ENCODE data around the gene SZT2.

Gene SZT2

GRCh38 chr1:43358746-43359693 is 30.7 kb upstream of the SZT2 start, which contains the start of gene CDC20:
Gene CDC20, plus strand, starts transcription at chr1:43358981. Its CDS starts 235 bp downstream, at chr1:43359216.
- peak within 1 kb of the TSS; percentile 70 for H2BK5ac ChIP-seq (ENCODE audit: low read depth, low read length, poor library complexity)
- H2BK120ac ChIP-seq (ENCODE audit: insufficient read depth, low read length, poor library complexity): peak within 1 kb of the TSS; percentile 77
- peak within 1 kb of the TSS; percentile 78 for H4K12ac ChIP-seq (ENCODE audit: low read depth, low read length)
- H3K4ac ChIP-seq (ENCODE audit: low read depth, low read length): peak within 1 kb of the TSS; percentile 71
- peak; percentile 98 to 100 for DNase-seq
- peaks cover 8% of the 10 kb centered on the region for H3K79me1 ChIP-seq (ENCODE audit: low read length)
- H2BK12ac ChIP-seq (ENCODE audit: low read length): no peak within 1 kb of the TSS
- H4K8ac ChIP-seq (ENCODE audit: low read depth, low read length): peak within 1 kb of the TSS; percentile 84
- peak within 1 kb of the TSS; percentile 92 for H3K9ac ChIP-seq (ENCODE audit: low read length)
- peaks cover 2% of the 10 kb centered on the region for H3K9me3 ChIP-seq (ENCODE audit: insufficient read depth, low read depth, low read length)
- no peak within 1 kb of the TSS for H3K23ac ChIP-seq (ENCODE audit: low read length)
- peak within 1 kb of the TSS; percentile 61 for H2AFZ ChIP-seq (ENCODE audit: insufficient read depth, low read length, poor library complexity)
- peaks cover 6% of the 10 kb centered on the region for H3K79me2 ChIP-seq (ENCODE audit: control insufficient read depth, insufficient read depth, low read length, poor library complexity)
- peak within 1 kb of the TSS; percentile 70 for H3K18ac ChIP-seq (ENCODE audit: low read length)
- peaks cover 6 to 21% of the 10 kb centered on the region in 2 experiments for H3K4me1 ChIP-seq (ENCODE audit: control insufficient read depth in 1 of 2, insufficient read depth in 2 of 2, low read length in 2 of 2)
- peak within 1 kb of the TSS; percentile 66 for H3K4me2 ChIP-seq (ENCODE audit: low read length)
- peak within 1 kb of the TSS; percentile 86 for H3K27ac ChIP-seq (ENCODE audit: low read depth, low read length)
- H3K27me3 ChIP-seq (ENCODE audit: insufficient read depth, low read length): no peaks in the 10 kb centered on the region
- H3K4me3 ChIP-seq (ENCODE audit: low read depth, low read length): peak within 1 kb of the TSS; percentile 91
- WGBS (ENCODE audit: extremely low coverage, insufficient coverage, insufficient read length): no CpG with 5 or more reads among the region's 59 CpGs
- peak within 1 kb of the TSS; percentile 17 for H2AK5ac ChIP-seq (ENCODE audit: low read length)
- H4K91ac ChIP-seq (ENCODE audit: low read depth, low read length): peak within 1 kb of the TSS; percentile 81
- H3K14ac ChIP-seq (ENCODE audit: low read length): peak within 1 kb of the TSS; percentile 78
- H3K36me3 ChIP-seq (ENCODE audit: control insufficient read depth in 1 of 2, insufficient read depth in 2 of 2, low read length in 2 of 2): peaks cover 25 to 38% of the 10 kb centered on the region in 2 experiments

- no peaks in the 10 kb centered on the region for H3K27me3 ChIP-seq (ENCODE audit: insufficient read depth, low read length)
- no peak overlapping the region for H2BK120ac ChIP-seq (ENCODE audit: insufficient read depth, low read length, poor library complexity)
- no peak overlapping the region for H4K12ac ChIP-seq (ENCODE audit: low read depth, low read length)
- peaks cover 6% of the 10 kb centered on the region for H3K79me2 ChIP-seq (ENCODE audit: control insufficient read depth, insufficient read depth, low read length, poor library complexity)
- H3K79me1 ChIP-seq (ENCODE audit: low read length): peaks cover 8% of the 10 kb centered on the region
- no peak for DNase-seq
- H3K4ac ChIP-seq (ENCODE audit: low read depth, low read length): peak overlapping the region; percentile 11
- peaks cover 6 to 21% of the 10 kb centered on the region in 2 experiments for H3K4me1 ChIP-seq (ENCODE audit: control insufficient read depth in 1 of 2, insufficient read depth in 2 of 2, low read length in 2 of 2)
- no peak overlapping the region for H4K8ac ChIP-seq (ENCODE audit: low read depth, low read length)
- no peak overlapping the region for H2AFZ ChIP-seq (ENCODE audit: insufficient read depth, low read length, poor library complexity)
- no peak overlapping the region for H3K18ac ChIP-seq (ENCODE audit: low read length)
- H3K9me3 ChIP-seq (ENCODE audit: insufficient read depth, low read depth, low read length): peaks cover 2% of the 10 kb centered on the region
- peak overlapping the region; percentile 91 for H3K4me3 ChIP-seq (ENCODE audit: low read depth, low read length)
- H4K91ac ChIP-seq (ENCODE audit: low read depth, low read length): no peak overlapping the region
- no peak overlapping the region for H3K27ac ChIP-seq (ENCODE audit: low read depth, low read length)
- H2BK5ac ChIP-seq (ENCODE audit: low read depth, low read length, poor library complexity): no peak overlapping the region
- no peak overlapping the region for H3K23ac ChIP-seq (ENCODE audit: low read length)
- no peak overlapping the region for H3K14ac ChIP-seq (ENCODE audit: low read length)
- H2BK12ac ChIP-seq (ENCODE audit: low read length): no peak overlapping the region
- peaks cover 30 to 45% of the 10 kb centered on the region in 2 experiments for H3K36me3 ChIP-seq (ENCODE audit: control insufficient read depth in 1 of 2, insufficient read depth in 2 of 2, low read length in 2 of 2)
- no peak overlapping the region for H3K9ac ChIP-seq (ENCODE audit: low read length)
- no peak overlapping the region for H2AK5ac ChIP-seq (ENCODE audit: low read length)
- no CpG with 5 or more reads among the region's 11 CpGs for WGBS (ENCODE audit: extremely low coverage, insufficient coverage, insufficient read length)
- peak overlapping the region; percentile 66 for H3K4me2 ChIP-seq (ENCODE audit: low read length)
Measured at GRCh38 chr1:43359696-43360095, 30.0 kb upstream of the SZT2 start.

- Histone ChIP-seq H4K8ac (ENCODE audit: low read depth, low read length) (no peak overlapping the region), H3K4ac (ENCODE audit: low read depth, low read length) (peak overlapping the region; percentile 19), H2BK120ac (ENCODE audit: insufficient read depth, low read length, poor library complexity) (no peak overlapping the region), H3K79me2 (ENCODE audit: control insufficient read depth, insufficient read depth, low read length, poor library complexity) (peaks cover 8% of the 10 kb centered on the region), H3K9me3 (ENCODE audit: insufficient read depth, low read depth, low read length) (peaks cover 2% of the 10 kb centered on the region), H3K23ac (ENCODE audit: low read length) (no peak overlapping the region), H3K18ac (ENCODE audit: low read length) (no peak overlapping the region), H3K27ac (ENCODE audit: low read depth, low read length) (no peak overlapping the region), H3K27me3 (ENCODE audit: insufficient read depth, low read length) (no peaks in the 10 kb centered on the region), H2AFZ (ENCODE audit: insufficient read depth, low read length, poor library complexity) (no peak overlapping the region), H3K79me1 (ENCODE audit: low read length) (peaks cover 8% of the 10 kb centered on the region), H4K12ac (ENCODE audit: low read depth, low read length) (no peak overlapping the region), H3K4me2 (ENCODE audit: low read length) (peak overlapping the region; percentile 66), H2AK5ac (ENCODE audit: low read length) (no peak overlapping the region), H3K9ac (ENCODE audit: low read length) (peak overlapping the region; percentile 17), H3K4me3 (ENCODE audit: low read depth, low read length) (no peak overlapping the region), H3K14ac (ENCODE audit: low read length) (no peak overlapping the region), H2BK12ac (ENCODE audit: low read length) (no peak overlapping the region), H3K4me1 (ENCODE audit: control insufficient read depth in 1 of 2, insufficient read depth in 2 of 2, low read length in 2 of 2) (peaks cover 13 to 25% of the 10 kb centered on the region in 2 experiments), H3K36me3 (ENCODE audit: control insufficient read depth in 1 of 2, insufficient read depth in 2 of 2, low read length in 2 of 2) (peaks cover 35 to 54% of the 10 kb centered on the region in 2 experiments), H4K91ac (ENCODE audit: low read depth, low read length) (no peak overlapping the region), H2BK5ac (ENCODE audit: low read depth, low read length, poor library complexity) (no peak overlapping the region)
- WGBS (ENCODE audit: extremely low coverage, insufficient coverage, insufficient read length): no CpG with 5 or more reads among the region's 4 CpGs
- no peak for DNase-seq
Measured at GRCh38 chr1:43360616-43361015, 29.1 kb upstream of the SZT2 start.

GRCh38 chr1:43363283-43363934 is 26.3 kb upstream of the SZT2 start:
- Histone ChIP-seq H3K27ac (ENCODE audit: low read depth, low read length) (no peak overlapping the region), H3K27me3 (ENCODE audit: insufficient read depth, low read length) (no peaks in the 10 kb centered on the region), H3K4ac (ENCODE audit: low read depth, low read length) (no peak overlapping the region), H3K79me2 (ENCODE audit: control insufficient read depth, insufficient read depth, low read length, poor library complexity) (peaks cover 19% of the 10 kb centered on the region), H3K23ac (ENCODE audit: low read length) (no peak overlapping the region), H3K9me3 (ENCODE audit: insufficient read depth, low read depth, low read length) (peaks cover 2% of the 10 kb centered on the region), H3K18ac (ENCODE audit: low read length) (no peak overlapping the region), H3K4me2 (ENCODE audit: low read length) (no peak overlapping the region), H3K4me1 (ENCODE audit: control insufficient read depth in 1 of 2, insufficient read depth in 2 of 2, low read length in 2 of 2) (peaks cover 27 to 37% of the 10 kb centered on the region in 2 experiments), H2AK5ac (ENCODE audit: low read length) (no peak overlapping the region), H4K91ac (ENCODE audit: low read depth, low read length) (no peak overlapping the region), H3K79me1 (ENCODE audit: low read length) (peaks cover 21% of the 10 kb centered on the region), H2BK12ac (ENCODE audit: low read length) (no peak overlapping the region), H3K4me3 (ENCODE audit: low read depth, low read length) (no peak overlapping the region), H2BK120ac (ENCODE audit: insufficient read depth, low read length, poor library complexity) (no peak overlapping the region), H4K8ac (ENCODE audit: low read depth, low read length) (no peak overlapping the region), H2AFZ (ENCODE audit: insufficient read depth, low read length, poor library complexity) (no peak overlapping the region), H3K9ac (ENCODE audit: low read length) (no peak overlapping the region), H3K14ac (ENCODE audit: low read length) (no peak overlapping the region), H2BK5ac (ENCODE audit: low read depth, low read length, poor library complexity) (no peak overlapping the region), H3K36me3 (ENCODE audit: control insufficient read depth in 1 of 2, insufficient read depth in 2 of 2, low read length in 2 of 2) (peaks cover 35 to 54% of the 10 kb centered on the region in 2 experiments), H4K12ac (ENCODE audit: low read depth, low read length) (no peak overlapping the region)
- WGBS (ENCODE audit: extremely low coverage, insufficient coverage, insufficient read length): no CpG with 5 or more reads among the region's 9 CpGs
- DNase-seq: no peak

Data from trophoblast cell (in vitro differentiated cells and primary cell).